HFF-Myc (cell line): ENCODE measurements around the gene MRPL10.
A peak's percentile ranks its signal among the peaks of the same experiment; 100 is the strongest.

Experiments
- DNase-seq: peaks from one replicate; pipeline ENCODE4 v3.0.0-alpha.2; 2011; ENCODE audit warnings: low read depth; ENCODE audit errors: extremely low read depth
- H3K4me3 ChIP-seq: replicated peaks from 2 replicates; pipeline ENCODE4 v1.5.1; 2011; ENCODE audit warnings: low read depth, mild to moderate bottlenecking, control low read depth, low read length
- CTCF ChIP-seq: IDR thresholded peaks from 2 replicates; pipeline ENCODE4 v1.5.1; 2012; ENCODE audit warnings: mild to moderate bottlenecking, low read depth, low read length, control low read depth; ENCODE audit errors: missing control alignments

MRPL10 gene

DNA sequence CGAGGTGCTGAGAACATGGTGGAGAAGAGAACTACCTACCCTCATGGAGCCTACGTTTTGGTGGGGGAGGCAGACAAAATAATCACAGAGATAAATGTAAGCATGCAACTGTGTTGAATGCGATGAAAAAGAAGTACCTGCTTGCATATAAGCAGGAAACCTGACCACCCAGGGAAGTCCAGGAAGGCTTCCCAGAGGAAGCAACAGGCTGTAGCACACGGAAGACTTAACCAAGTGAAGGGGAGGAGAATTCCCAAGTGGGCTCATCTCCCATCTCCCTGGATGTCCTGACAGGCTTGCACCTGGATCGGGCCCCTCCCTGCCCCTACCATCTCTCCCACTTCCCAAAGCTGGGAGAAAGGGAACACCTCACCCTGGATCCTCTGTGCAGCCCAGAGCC is 7.7 kb upstream of the MRPL10 start:
- no peak for TF ChIP-seq CTCF
- no peak for DNase-seq
- no peak overlapping the region for H3K4me3 ChIP-seq

DNA sequence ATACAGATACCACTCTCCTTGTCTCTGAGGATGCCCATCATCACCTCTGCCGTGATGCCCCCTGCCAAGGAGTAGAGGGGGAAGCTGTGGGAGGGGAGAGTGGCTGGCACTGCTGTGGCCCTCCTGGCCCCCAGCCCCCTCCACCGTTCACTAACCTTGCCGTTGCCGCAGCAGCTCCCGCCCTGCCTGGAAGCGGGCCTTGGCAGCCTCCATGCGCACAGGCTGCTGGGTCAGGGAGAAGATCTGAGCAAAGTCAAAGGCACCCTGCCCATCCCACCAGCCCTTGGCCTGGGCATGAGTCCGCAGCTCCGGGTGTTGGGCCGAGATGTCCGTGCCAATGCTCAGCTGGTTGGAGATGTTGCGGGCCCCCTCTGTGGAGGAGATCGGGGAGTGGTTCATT is 7.3 kb upstream of the MRPL10 start:
- TF ChIP-seq CTCF: no peak
- DNase-seq: no peak
- no peak overlapping the region for H3K4me3 ChIP-seq

DNA sequence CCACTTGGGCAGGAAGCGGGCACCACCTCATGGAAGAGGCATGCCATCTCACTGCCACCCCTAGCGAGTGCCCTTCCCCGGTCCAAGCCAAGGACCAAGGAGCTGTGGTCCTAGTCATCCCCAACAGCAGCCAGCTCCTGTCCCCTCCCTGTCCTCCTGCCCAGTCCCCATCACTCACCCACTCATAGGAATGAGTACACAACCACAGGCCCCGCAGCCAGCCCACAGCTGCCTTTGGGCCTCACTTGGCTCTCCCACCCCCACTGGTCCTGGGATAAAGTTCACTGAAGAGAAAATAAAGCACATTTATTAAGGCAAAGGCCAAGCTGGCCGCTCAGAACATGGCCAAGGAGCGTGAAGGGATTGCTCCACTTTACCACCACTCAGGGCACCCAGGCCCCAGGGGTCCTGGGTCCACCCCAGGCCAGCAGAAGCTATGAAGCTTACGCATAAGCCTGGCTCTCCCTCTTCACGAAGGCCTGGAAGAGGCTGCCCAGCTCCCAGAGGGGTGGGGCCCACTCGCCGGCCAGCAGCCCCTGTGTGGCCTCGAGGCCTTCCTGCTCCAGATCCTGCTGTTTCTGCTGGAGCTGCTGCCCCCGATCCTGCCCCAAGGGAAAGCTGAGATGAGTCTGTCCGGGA is 6.2 kb upstream of the MRPL10 start:
- no peak overlapping the region for H3K4me3 ChIP-seq
- TF ChIP-seq CTCF: no peak
- DNase-seq: no peak

DNA sequence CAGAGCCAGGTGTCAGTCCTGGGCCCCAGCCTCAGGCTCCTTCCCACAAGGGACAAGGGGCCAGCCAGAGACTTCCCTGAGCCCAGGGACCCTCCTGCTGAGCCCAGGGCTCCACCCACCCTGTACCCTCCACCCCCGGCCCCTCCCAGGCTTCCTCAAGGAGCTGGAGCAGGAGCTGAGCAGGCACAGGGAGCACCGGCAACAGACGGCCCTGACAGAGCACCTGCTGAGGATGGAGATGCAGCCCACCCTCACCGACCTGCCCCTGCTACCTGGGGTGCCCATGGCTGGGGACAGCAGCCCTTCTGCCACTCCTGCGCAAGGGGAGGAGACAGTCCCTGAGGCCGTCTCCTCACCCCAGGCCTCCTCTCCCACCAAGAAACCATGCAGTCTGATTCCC is 5.3 kb upstream of the MRPL10 start:
- TF ChIP-seq CTCF: no peak
- H3K4me3 ChIP-seq: no peak overlapping the region
- no peak for DNase-seq

- no peak for DNase-seq
- no peak for TF ChIP-seq CTCF
Observed at GRCh38 chr17:47834756-47835155, 3.4 kb upstream of the MRPL10 start.

GRCh38 chr17:47831934-47832327 is 590 bp upstream of the MRPL10 start:
- no peak for TF ChIP-seq CTCF
- H3K4me3 ChIP-seq: peak overlapping the region; percentile 85
- DNase-seq: no peak

More at GRCh38 chr17:47834756-47835155, 3.4 kb upstream of the MRPL10 start:
- H3K4me3 ChIP-seq: no peak overlapping the region
